Skeletal muscle satellite cell (primary cell): Measurements from ENCODE around the gene DCAF10.
A peak's percentile ranks its signal among the peaks of the same experiment; 100 is the strongest.
"Not testable (repeated sequence)": the region's sequence is repeated elsewhere in the genome, so short reads cannot be mapped to it uniquely, and the experiment has no call there.

ENCODE experiments used
- H3K27me3 ChIP-seq: 2 replicates; pipeline ENCODE4 v1.7.0; 2013; ENCODE audit warnings: low read length; ENCODE audit not compliant: control insufficient read depth, insufficient read depth
- H3K36me3 ChIP-seq: 2 replicates; pipeline ENCODE4 v1.7.0; 2013; ENCODE audit warnings: mild to moderate bottlenecking, control low read depth, low read length; ENCODE audit not compliant: insufficient read depth
- H3K4me1 ChIP-seq: 2 replicates; pipeline ENCODE4 v1.7.0; 2013; ENCODE audit warnings: low read length; ENCODE audit not compliant: control insufficient read depth, insufficient read depth
- H3K4me2 ChIP-seq: 2 replicates; pipeline ENCODE4 v1.7.0; 2013; ENCODE audit warnings: mild to moderate bottlenecking, low read length
- H3K4me3 ChIP-seq: 2 replicates; pipeline ENCODE4 v1.7.0; 2013; ENCODE audit warnings: low read length
- H3K9ac ChIP-seq: 2 replicates; pipeline ENCODE4 v1.7.0; 2013; ENCODE audit warnings: mild to moderate bottlenecking, low read depth, low read length, moderate library complexity
- H3K9me3 ChIP-seq: replicated peaks from 2 replicates; pipeline ENCODE4 v1.7.0; 2013; ENCODE audit warnings: mild to moderate bottlenecking, control low read depth, low read length

Gene DCAF10

DNA sequence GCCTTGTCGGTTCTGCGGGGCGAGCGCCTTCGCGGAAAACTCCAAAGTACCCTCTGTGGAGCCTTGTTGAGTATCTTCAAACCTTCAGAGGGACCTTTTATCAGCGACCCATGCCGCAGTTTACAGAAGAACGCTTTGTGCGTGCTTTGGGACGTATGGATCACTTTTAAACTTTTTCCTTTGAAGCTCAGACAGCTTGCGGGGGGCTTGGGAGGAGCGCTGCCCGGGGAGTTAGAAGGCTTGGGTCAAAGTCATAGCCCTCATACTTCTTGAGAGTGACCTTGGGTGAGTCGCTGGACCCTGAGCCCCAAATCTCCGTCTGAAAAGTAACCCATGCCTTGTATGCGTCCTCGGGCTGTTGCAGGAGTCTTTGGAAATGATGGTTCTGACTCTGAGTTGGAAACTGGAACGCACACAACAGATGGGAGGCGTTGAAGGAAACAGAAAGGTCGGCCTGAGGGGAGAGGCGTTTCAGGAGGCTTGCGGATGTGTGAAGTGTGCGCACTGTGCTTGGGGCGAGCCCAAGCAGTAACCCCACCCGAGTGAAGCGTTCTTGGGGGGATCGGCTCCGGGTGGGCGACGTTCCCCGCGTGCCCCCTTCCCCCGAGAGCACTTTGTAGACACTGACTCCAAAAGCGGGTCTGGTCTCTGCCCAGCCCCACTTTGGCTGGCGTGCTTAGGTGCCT is 104.0 kb downstream of the DCAF10 start:
- Histone ChIP-seq H3K9ac (peak overlapping the region; percentile 89), H3K4me2 (peak overlapping the region; percentile 82), H3K4me3 (peak overlapping the region; percentile 85), H3K36me3 (no peaks in the 10 kb centered on the region), H3K9me3 (no peaks in the 10 kb centered on the region), H3K27me3 (no peaks in the 10 kb centered on the region), H3K4me1 (peaks cover 26% of the 10 kb centered on the region)

DNA sequence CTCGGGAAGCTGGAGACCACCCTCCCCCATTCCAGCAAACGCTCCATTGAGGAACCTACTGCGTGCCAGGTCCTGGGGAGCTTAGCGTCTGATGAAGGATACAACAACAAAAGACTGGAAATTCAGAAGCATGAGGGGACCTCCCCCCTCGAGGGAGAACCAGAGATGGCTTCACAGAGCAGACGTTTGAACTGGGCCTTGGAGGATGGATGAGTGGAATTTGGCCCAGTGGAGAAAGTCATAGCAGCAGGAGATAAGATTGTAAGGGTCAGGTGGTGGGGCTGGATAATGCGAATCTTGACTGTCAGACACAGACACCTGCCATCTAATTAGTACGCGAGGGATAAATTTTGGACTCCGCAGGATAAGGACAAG is 104.5 kb downstream of the DCAF10 start:
- Histone ChIP-seq H3K4me3 (peak overlapping the region; percentile 85), H3K9me3 (no peaks in the 10 kb centered on the region), H3K27me3 (no peaks in the 10 kb centered on the region), H3K4me1 (peaks cover 26% of the 10 kb centered on the region), H3K4me2 (peak overlapping the region; percentile 82), H3K9ac (peak overlapping the region; percentile 89), H3K36me3 (no peaks in the 10 kb centered on the region)

DNA sequence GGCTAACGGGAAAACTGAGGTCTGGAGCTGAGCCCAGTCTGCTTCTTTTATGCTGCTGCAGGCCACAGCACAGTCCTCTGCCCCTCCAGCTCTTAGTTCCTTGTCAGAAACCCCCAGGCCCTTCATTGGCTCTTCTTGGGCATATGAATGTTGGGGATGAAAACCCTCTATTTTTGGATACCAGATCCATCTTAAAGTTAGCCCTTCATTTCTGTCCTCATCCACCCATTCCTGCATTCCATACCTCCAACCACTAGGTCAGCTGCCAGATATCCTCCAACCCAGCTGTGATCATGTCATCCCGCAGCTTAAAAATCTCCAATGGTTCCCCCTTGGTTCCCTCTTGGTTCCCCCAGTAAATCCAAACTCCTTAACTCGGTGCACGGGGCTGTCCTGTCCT is 105.2 kb downstream of the DCAF10 start:
- H3K4me1 ChIP-seq, result peaks cover 26% of the 10 kb centered on the region
- no peak overlapping the region for H3K4me3 ChIP-seq
- H3K27me3 ChIP-seq, result no peaks in the 10 kb centered on the region

GRCh38 chr9:37906312-37907239 is 106.0 kb downstream of the DCAF10 start:
- Histone ChIP-seq H3K27me3 (no peaks in the 10 kb centered on the region), H3K9me3 (no peaks in the 10 kb centered on the region), H3K36me3 (no peaks in the 10 kb centered on the region), H3K4me2 (no peak overlapping the region), H3K4me1 (peaks cover 26% of the 10 kb centered on the region), H3K9ac (no peak overlapping the region), H3K4me3 (no peak overlapping the region)

More for the DNA sequence above, 105.2 kb downstream of the DCAF10 start:
- no peak overlapping the region for H3K4me2 ChIP-seq
- H3K9me3 ChIP-seq, result no peaks in the 10 kb centered on the region
- H3K36me3 ChIP-seq, result no peaks in the 10 kb centered on the region
- no peak overlapping the region for H3K9ac ChIP-seq

- Histone ChIP-seq H3K27me3 (no peaks in the 10 kb centered on the region), H3K9me3 (no peaks in the 10 kb centered on the region), H3K4me1 (peaks cover 12% of the 10 kb centered on the region), H3K4me3 (no peak overlapping the region), H3K4me2 (no peak overlapping the region), H3K9ac (no peak overlapping the region), H3K36me3 (no peaks in the 10 kb centered on the region)
These were observed 107.7 kb downstream of the DCAF10 start for GRCh38 chr9:37908283-37908682.

DNA sequence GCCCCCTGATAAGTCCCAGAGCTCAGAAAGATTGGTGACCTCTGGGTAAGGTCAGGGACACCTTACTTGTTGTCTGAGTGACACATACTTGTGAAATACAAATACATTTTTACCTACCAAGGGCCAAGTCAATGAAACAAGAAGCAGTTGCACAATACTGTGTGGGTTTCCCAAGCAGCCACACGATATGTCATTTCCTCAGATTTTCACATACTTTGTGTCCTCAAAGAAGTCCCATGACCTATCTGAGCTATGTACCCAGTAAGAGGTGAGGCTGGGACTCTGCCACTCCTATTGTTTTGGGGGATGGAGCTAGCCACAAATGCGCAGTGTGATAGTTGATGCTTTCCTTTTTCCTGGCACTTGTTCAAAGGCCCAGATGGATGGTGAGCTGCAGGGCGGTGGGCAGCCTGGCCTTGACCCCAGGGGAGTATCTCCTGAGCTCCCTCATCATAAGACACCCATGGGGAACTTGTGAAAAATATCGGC is 108.1 kb downstream of the DCAF10 start:
- Histone ChIP-seq H3K27me3 (no peaks in the 10 kb centered on the region), H3K4me2 (no peak overlapping the region), H3K4me1 (peaks cover 12% of the 10 kb centered on the region), H3K9ac (no peak overlapping the region), H3K9me3 (no peaks in the 10 kb centered on the region), H3K4me3 (no peak overlapping the region), H3K36me3 (no peaks in the 10 kb centered on the region)

DNA sequence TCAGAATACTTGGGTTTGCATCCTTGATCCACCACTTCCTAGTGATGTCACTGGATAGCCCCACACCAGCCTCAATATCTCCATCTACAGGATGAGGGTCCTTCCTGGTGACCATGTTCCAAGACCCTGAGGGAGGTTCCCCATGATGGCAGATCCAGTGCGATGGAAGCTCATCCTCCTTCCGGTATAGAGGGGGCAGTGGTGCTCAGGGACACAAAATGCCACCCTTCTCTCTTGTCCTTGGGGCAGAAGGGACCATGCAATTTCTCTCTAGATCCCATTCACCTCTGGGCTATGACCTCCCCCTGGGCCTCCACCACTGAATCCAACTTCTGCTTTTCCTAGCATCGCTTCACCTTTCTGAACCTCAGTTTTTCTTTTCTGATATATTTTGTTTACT is 108.7 kb downstream of the DCAF10 start:
- Histone ChIP-seq H3K4me1 (peaks cover 12% of the 10 kb centered on the region), H3K27me3 (no peaks in the 10 kb centered on the region), H3K9ac (no peak overlapping the region), H3K4me2 (no peak overlapping the region), H3K36me3 (no peaks in the 10 kb centered on the region), H3K4me3 (no peak overlapping the region), H3K9me3 (no peaks in the 10 kb centered on the region)

DNA sequence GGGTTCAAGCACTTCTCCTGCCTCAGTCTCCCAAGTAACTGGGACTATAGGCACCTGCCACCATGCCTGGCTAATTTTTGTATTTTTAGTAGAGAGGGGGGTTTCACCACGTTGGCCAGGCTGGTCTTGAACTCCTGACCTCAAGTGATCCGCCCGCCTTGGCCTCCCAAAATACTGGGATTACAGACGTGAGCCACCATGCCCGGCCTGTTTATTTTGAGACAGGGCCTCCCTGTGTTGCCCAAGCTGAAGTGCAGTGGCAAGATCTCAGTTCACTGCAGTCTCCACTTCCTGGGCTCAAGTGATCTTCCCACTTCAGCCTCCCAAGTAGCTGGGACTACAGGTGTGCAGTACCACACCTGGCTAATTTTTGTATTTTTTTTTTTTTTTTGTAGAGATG is 109.2 kb downstream of the DCAF10 start:
- H3K4me2 ChIP-seq, H3K4me3 ChIP-seq, H3K9me3 ChIP-seq, H3K4me1 ChIP-seq, H3K36me3 ChIP-seq, H3K9ac ChIP-seq, H3K27me3 ChIP-seq: not testable (repeated sequence)

DNA sequence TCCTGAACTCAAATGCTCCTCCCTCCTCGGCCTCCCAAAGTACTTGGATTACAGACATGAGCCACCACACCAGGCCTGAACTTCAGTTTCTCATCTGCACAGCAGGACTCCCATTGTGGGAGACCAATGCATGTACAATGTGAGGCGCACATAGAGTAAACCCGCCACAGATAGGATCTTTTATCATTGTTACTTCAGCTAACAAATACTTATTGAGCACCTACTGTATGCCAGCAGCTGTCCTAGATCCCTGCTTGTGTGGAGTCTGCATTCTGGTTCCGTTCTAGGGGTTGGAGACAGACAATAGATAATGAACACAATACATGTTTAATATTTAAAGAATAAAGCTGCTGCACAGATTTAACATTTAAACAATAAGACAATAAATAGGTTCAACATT is 109.7 kb downstream of the DCAF10 start:
- H3K4me3 ChIP-seq, result no peak overlapping the region
- no peaks in the 10 kb centered on the region for H3K27me3 ChIP-seq
- no peak overlapping the region for H3K9ac ChIP-seq
- no peaks in the 10 kb centered on the region for H3K36me3 ChIP-seq
- H3K9me3 ChIP-seq, result no peaks in the 10 kb centered on the region
- H3K4me2 ChIP-seq, result no peak overlapping the region
- H3K4me1 ChIP-seq, result peaks cover 5% of the 10 kb centered on the region

DNA sequence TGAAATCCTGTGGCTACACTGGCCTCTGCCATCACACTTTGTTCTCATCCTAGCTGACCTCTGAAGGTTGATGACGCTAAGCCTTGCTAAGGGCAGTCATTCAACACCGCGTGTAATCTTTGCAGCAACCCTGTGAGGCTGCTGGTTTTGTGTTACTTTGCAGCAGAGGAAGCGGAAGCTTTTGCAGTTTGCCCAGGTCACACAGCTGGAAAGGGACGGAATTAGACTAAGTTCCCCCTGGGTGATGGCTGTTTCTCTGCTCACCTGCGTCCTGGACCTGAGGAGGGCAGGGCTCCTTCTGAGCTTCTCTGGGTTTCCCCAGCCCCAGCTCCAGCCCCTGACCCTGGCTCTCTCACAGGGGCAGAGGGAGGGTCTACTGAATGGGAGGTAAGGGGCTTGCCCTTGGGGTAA is 110.7 kb downstream of the DCAF10 start:
- Histone ChIP-seq H3K4me3 (no peak overlapping the region), H3K4me1 (peaks cover 5% of the 10 kb centered on the region), H3K9ac (no peak overlapping the region), H3K27me3 (no peaks in the 10 kb centered on the region), H3K36me3 (no peaks in the 10 kb centered on the region), H3K9me3 (no peaks in the 10 kb centered on the region), H3K4me2 (no peak overlapping the region)

GRCh38 chr9:37913480-37914153 is 113.0 kb downstream of the DCAF10 start:
- Histone ChIP-seq H3K4me1 (peaks cover 5% of the 10 kb centered on the region), H3K4me3 (no peak overlapping the region), H3K9me3 (no peaks in the 10 kb centered on the region), H3K4me2 (no peak overlapping the region), H3K36me3 (no peaks in the 10 kb centered on the region), H3K27me3 (no peaks in the 10 kb centered on the region), H3K9ac (no peak overlapping the region)
